GM18505 (cell line): ENCODE results near the gene CPNE8.

Source experiments
- ATAC-seq: cut with Tn5 transposase; IDR thresholded peaks from one replicate; pipeline ENCODE4 v1.9.1; 2021; ENCODE audit not compliant: unreplicated experiment
- POLR2A ChIP-seq: IDR thresholded peaks from 4 replicates; pipeline ENCODE4 v1.6.1; 2011; ENCODE audit warnings: borderline replicate concordance; ENCODE audit not compliant: insufficient read depth, insufficient read length; ENCODE audit errors: extremely low read depth

CPNE8 gene

GRCh38 chr12:38708466-38708865, 196.9 kb downstream of the CPNE8 start:
- no peak for TF ChIP-seq POLR2A
- no peak for ATAC-seq

- no peak for TF ChIP-seq POLR2A
- ATAC-seq: no peak
These were observed 197.7 kb downstream of the CPNE8 start for GRCh38 chr12:38707648-38708047.

GRCh38 chr12:38697289-38697688, 208.1 kb downstream of the CPNE8 start:
- no peak for ATAC-seq
- TF ChIP-seq POLR2A: no peak

GRCh38 chr12:38695057-38695456, 210.3 kb downstream of the CPNE8 start:
- ATAC-seq: no peak
- TF ChIP-seq POLR2A: no peak

GRCh38 chr12:38691164-38691563, 214.2 kb downstream of the CPNE8 start:
- ATAC-seq: no peak

GRCh38 chr12:38690646-38691045, 214.7 kb downstream of the CPNE8 start:
- ATAC-seq: no peak
- no peak for TF ChIP-seq POLR2A

More at GRCh38 chr12:38691164-38691563, 214.2 kb downstream of the CPNE8 start:
- TF ChIP-seq POLR2A: no peak

GRCh38 chr12:38689704-38690103, 215.7 kb downstream of the CPNE8 start:
- no peak for ATAC-seq
- no peak for TF ChIP-seq POLR2A

- no peak for ATAC-seq
- no peak for TF ChIP-seq POLR2A
These were observed 216.2 kb downstream of the CPNE8 start for GRCh38 chr12:38689195-38689594.

GRCh38 chr12:38682521-38682920, 222.9 kb downstream of the CPNE8 start:
- no peak for ATAC-seq

GRCh38 chr12:38669530-38669929, 235.9 kb downstream of the CPNE8 start:
- ATAC-seq: no peak
- no peak for TF ChIP-seq POLR2A

More at GRCh38 chr12:38682521-38682920, 222.9 kb downstream of the CPNE8 start:
- TF ChIP-seq POLR2A: no peak

- no peak for ATAC-seq
- TF ChIP-seq POLR2A: no peak
These were observed 236.3 kb downstream of the CPNE8 start for GRCh38 chr12:38669081-38669480.

- no peak for TF ChIP-seq POLR2A
- ATAC-seq: no peak
These were observed 239.0 kb downstream of the CPNE8 start for GRCh38 chr12:38666425-38666824.

- no peak for TF ChIP-seq POLR2A
- peak; percentile 82 for ATAC-seq
These were observed 240.6 kb downstream of the CPNE8 start for GRCh38 chr12:38664661-38665269.

- ATAC-seq: no peak
- TF ChIP-seq POLR2A: no peak
These were observed 242.6 kb downstream of the CPNE8 start for GRCh38 chr12:38662829-38663228.

- ATAC-seq: no peak
- no peak for TF ChIP-seq POLR2A
These were observed 251.7 kb downstream of the CPNE8 start for GRCh38 chr12:38653650-38654049.
